HG02798 (cell line): Measurements from ENCODE around the gene PARG.
"Not testable (repeated sequence)": the region's sequence is repeated elsewhere in the genome, so short reads cannot be mapped to it uniquely, and the experiment has no call there.

Source experiments
- ATAC-seq: cut with Tn5 transposase; IDR thresholded peaks from one replicate; pipeline ENCODE4 v1.9.1; 2021; ENCODE audit warnings: mild to moderate bottlenecking; ENCODE audit not compliant: unreplicated experiment, poor library complexity

PARG gene

GRCh38 chr10:49908290-49909080 lies 33.3 kb downstream of the PARG start:
- ATAC-seq: not testable (repeated sequence)

GRCh38 chr10:49903829-49904228 lies 38.0 kb downstream of the PARG start:
- not testable (repeated sequence) for ATAC-seq

DNA sequence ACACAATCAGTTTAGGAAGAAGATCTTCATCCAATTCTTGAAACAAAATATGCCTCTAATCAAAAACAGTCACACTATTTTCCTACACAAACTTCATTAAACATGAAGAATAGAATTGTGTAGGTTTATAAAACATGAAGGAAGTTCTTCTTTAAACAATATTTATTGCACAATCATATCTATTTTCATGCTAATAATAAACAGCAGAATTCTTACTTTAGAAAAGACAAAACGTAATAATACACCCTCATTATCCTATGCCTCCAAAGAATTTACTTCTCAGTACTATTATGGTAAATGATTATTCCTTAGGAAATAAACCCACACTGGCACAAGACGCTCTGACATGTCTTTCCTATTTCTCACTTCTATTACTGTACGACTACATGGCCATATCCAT lies 41.4 kb downstream of the PARG start:
- ATAC-seq: not testable (repeated sequence)

DNA sequence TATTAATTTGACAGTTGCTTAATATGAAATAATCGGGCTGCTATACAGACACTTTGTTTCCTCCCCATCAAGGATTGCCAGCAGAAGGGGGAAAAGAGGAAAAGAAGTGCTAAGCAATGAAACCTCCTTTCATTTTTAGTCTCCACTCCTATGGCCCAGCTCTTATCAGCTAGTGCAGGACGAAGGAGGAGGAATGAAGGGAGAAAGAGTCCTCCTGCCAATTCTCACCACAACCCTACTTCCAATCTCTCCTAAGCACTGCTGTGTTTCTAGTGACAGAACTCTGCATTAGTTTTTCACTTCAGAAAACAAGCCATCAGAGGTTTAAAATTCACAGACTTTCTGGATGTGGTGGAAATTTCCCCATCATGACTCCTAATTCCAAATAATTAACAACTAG lies 41.8 kb downstream of the PARG start:
- ATAC-seq: not testable (repeated sequence)

DNA sequence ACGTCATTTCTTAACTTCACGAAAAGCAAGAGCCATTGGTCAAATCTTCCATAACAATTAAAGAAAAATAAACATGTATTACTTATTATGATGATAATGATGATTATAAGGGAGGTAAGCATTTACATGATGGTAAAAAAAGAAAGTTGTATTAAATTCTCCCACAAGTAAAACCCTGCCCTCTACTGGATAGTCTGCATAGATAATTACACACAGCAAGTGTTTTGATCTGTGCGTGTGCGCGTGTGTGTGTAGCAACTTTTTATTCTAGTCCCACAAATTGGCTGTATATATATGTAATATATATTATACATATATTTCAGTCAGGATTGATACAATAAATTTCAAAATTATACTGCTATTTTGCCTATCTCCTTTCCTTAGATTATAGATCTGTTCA lies 51.8 kb downstream of the PARG start:
- not testable (repeated sequence) for ATAC-seq

DNA sequence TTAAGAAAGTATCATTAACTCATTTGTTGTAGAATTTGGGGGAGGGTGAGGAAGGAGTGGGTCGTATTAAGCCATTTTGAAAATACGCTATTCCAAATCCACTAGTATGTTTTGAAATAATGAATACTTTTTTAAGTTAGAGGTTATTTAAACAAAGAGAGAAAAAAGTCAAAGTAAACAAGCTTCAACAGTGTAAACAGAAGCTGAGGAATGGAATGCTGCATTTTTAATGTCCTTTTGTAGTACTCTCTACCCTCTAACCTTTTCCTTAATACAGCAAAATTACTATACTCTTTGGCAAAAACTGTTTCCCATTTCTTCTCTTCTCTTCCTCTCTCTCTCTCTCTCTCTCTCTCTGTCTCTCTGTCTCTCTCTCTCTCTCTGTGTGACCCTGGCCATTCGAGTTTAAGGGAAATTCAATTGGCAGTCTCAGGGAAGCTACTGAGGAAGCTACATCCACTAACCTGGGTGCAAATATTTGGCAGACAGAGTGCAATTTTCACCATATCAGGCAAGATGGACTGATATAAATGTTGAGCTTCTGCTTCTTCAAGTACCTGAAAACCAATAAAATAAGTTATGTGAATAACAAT lies 57.0 kb downstream of the PARG start:
- not testable (repeated sequence) for ATAC-seq

GRCh38 chr10:49883852-49884251 lies 58.0 kb downstream of the PARG start:
- ATAC-seq: not testable (repeated sequence)

DNA sequence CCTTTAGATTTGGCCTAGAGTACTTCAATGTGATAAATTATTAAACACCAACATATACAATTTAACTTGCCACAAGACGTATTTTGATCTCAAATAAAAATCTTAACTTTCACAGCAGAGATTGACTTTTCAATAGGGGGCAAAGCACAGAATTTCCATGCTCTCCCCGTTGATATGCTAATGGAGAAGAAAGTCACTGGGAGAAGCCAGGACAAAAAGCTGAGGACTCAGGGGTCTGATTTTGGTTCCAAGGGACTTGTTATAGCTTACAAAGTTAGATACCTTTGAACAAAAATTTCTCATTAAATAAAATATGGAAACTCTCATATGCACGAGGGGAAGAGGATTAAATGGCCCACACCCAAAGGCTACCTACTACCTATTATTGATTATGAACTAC lies 59.5 kb downstream of the PARG start:
- ATAC-seq: not testable (repeated sequence)

DNA sequence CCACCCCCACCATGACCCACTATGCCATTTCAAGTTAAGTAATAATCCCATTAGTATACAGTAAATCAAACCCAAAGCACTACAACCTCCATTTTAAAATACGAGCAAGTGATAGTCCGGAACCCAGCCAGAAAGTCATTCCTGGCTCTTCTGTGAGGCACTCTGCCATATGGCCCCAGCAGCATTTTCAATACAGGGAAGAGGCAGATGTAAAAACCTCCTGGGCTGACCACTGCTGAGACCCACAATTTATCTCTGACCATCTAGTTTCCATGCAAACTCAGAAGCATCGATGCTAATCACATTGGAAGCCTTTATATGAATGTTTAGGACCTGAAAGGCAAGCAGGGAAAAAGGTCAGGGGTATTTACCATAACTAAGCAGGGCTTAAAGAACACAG lies 69.1 kb downstream of the PARG start:
- not testable (repeated sequence) for ATAC-seq

DNA sequence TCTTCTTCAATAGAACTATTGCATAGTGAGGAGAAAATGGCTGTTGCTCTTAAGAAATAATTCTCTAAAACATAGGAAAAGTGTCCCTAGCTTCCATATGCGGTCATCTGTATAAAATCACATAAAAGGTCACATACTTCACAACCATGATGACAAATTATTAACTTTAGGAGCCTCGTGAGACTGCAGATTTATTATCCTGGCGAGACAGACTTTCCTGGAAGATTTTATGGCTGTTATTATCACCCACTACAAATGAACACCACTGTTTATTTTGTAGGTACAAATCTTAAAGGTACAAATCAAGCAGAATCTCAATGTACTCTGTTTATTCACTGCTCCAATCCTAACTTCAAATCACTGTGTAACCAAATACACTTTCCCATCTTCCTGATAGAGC lies 70.4 kb downstream of the PARG start:
- not testable (repeated sequence) for ATAC-seq

DNA sequence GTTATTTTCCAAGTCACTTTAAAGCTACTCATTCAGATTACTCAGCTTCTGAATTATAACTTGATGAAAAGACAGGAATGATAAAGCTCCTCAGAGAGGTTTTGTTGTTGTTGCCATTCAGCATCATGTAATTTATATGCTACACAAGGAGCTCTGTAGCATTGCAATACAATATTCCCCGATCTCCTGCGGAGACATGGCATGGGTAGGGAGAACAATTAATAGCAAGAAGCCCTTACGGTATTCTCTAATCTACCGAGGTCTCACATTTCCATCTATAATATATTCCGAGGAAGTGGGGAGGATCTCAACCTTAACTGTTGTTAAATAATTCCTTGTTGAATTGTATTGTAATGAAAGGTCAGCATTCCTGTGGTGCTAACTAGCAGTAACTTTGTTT lies 81.9 kb downstream of the PARG start:
- ATAC-seq: not testable (repeated sequence)

DNA sequence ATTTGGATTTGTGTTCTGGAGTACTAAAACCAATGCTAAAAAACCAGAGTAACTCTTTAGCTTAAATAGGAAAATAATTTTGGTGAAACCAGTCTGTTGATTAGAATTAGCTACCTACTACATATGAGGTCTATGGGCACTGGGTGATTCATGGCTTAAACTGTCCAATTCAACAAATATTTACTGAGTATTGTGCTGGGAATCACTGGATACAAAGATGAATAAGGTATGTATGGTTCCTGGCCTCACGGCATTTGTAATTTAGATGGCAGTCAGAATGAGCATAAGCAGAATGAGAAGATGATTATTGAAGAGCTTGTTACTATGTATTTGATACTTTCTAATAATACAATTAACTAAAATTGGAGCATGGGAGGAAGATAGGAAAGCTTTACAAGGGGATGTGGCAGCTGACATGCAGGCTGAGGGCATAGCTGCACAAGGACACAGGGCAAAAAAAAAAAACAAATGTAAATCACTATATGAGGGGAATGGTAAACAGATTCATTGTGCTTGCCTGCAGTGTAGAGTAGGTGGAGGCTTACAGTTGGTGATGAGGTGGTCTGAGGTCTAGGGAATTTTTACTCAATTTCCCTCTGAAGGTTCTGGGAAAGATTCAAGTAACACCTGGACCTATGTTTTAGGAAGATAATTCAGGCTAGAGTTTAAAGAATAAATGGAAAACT lies 83.0 kb downstream of the PARG start:
- ATAC-seq: not testable (repeated sequence)

GRCh38 chr10:49849520-49849919 lies 92.3 kb downstream of the PARG start:
- not testable (repeated sequence) for ATAC-seq

DNA sequence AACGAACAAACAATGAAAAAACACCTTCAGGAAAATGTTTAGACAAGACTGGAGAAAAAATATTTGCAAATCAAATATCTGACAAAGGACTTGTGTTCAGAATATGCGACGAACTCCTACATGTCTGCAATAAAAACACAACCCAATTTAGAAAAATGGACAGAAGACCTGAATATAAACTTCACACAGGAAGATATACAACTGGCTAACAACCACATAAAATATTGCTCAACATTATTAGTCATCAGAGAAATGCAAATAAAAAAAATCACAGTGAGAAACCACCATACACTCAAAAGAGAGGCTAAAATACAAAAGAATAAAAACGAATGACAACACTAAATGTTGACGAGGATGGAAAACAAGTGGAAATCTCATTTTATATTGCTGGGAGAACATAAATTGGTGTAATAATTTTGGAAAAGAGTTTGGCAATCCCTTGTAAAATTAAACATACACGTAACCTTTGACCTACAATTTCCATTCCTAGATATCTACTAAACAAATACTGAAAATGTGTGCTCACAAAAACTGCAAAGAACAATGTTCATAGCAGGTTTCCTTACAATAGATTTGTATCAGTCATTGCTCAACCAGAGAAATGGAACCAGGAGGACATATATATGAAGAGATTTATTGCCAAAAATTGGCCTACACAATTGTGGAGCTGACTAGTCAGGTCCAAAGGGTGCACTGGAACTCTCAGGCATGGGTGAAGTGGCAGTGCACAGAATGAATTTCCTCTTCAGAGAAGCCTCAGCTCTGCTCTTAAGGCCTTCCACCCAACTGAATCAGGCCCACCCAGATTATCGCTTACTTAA lies 96.8 kb downstream of the PARG start:
- no peak for ATAC-seq

GRCh38 chr10:49842333-49842628 lies 99.5 kb downstream of the PARG start:
- ATAC-seq: not testable (repeated sequence)

GRCh38 chr10:49841615-49842332 lies 100.1 kb downstream of the PARG start:
- no peak for ATAC-seq

DNA sequence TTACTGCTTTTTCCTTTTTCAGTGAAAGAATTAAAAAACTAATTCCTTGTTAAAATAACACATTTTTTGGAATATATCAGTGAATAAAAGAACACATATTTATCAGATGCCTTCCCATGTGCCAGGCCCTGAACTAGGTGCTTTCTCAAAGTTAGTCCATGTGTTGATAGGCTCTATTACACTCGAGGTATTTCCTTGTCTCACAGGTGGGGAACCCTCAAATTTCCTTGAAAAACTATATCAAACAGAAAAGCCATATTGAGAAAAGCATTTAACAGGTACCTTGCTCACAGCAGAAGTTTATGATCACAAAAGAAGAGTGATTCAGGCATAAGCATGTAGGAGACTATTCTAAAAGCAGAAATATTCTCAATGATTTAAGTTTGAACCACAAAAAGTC lies 104.1 kb downstream of the PARG start:
- no peak for ATAC-seq

DNA sequence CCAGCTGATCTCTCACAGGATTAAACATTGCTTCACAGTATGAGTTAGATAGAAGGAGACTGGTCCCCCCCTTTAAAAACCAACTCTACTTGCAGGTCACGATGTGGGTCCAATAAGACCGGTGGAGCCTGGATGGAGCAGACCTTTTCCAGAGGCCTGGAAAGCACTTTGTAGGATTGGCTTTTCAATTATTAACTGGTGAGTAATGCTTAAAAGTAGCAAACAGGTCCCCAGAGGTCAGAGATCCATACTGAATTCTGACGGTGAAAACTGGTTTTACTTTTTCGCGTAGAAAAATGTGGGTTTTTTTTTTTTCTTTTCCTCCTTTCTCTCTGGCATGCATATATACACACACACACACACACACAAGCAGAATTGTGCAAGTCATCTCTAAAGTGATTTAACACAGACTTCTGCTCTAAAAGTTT lies 104.8 kb downstream of the PARG start:
- ATAC-seq: no peak

- ATAC-seq: no peak
These were observed 106.9 kb downstream of the PARG start for GRCh38 chr10:49834976-49835375.

- no peak for ATAC-seq
These were observed 107.6 kb downstream of the PARG start for GRCh38 chr10:49834201-49834600.
